Activated CD4-positive, alpha-beta T cell treated with anti-CD3 and anti-CD28 coated beads, Interleukin-10, Interleukin-2, amounts not matched to agents 100 ng/mL and 50 ng/mL, durations not matched to agents 16 hours and 8 hours (primary cell): ENCODE measurements around the gene NPDC1.
"Not testable (repeated sequence)": the region's sequence is repeated elsewhere in the genome, so short reads cannot be mapped to it uniquely, and the experiment has no call there.

Experiments
- DNase-seq: peaks from one replicate; pipeline ENCODE4 v3.0.0-alpha.2; 2020

Gene NPDC1

GRCh38 chr9:137038916-137039315 is 7.1 kb downstream of the NPDC1 start:
- DNase-seq: no peak

- no peak for DNase-seq
Measured at GRCh38 chr9:137037483-137037882, 8.5 kb downstream of the NPDC1 start.

- no peak for DNase-seq
Measured at GRCh38 chr9:137037035-137037434, 8.9 kb downstream of the NPDC1 start.

- DNase-seq: no peak
Measured at GRCh38 chr9:137035937-137036336, 10.0 kb downstream of the NPDC1 start.

GRCh38 chr9:137035507-137035834 is 10.5 kb downstream of the NPDC1 start:
- DNase-seq: no peak

- peak; percentile 97 for DNase-seq
Measured at GRCh38 chr9:137034709-137035506, 11.1 kb downstream of the NPDC1 start.

- no peak for DNase-seq
Measured at GRCh38 chr9:137034039-137034708, 11.8 kb downstream of the NPDC1 start.

- not testable (repeated sequence) for DNase-seq
Measured at GRCh38 chr9:137033481-137033880, 12.5 kb downstream of the NPDC1 start.

- peak; percentile 75 for DNase-seq
Measured at GRCh38 chr9:137032858-137033257, 13.1 kb downstream of the NPDC1 start.

- peak; percentile 89 for DNase-seq
Measured at GRCh38 chr9:137031904-137032640, 13.9 kb downstream of the NPDC1 start, which contains the start of gene FUT7. FUT7 (minus strand) TSS chr9:137032088; CDS start chr9:137031991, 97 bp downstream.

GRCh38 chr9:137030538-137031527 is 15.1 kb downstream of the NPDC1 start:
- DNase-seq: peak; percentile 93

GRCh38 chr9:137030006-137030405 is 16.0 kb downstream of the NPDC1 start:
- DNase-seq: peak; percentile 56

- DNase-seq: peak; percentile 91
Measured at GRCh38 chr9:137029058-137029936, 16.7 kb downstream of the NPDC1 start.

GRCh38 chr9:137028263-137029057 is 17.5 kb downstream of the NPDC1 start:
- peak; percentile 90 for DNase-seq

- no peak for DNase-seq
Measured at GRCh38 chr9:137027369-137028262, 18.4 kb downstream of the NPDC1 start, which contains the start of gene ABCA2. ABCA2 (minus strand) TSS chr9:137028237; CDS start chr9:137028140, 97 bp downstream.

GRCh38 chr9:137026828-137027227 is 19.1 kb downstream of the NPDC1 start:
- no peak for DNase-seq

- DNase-seq: no peak
Measured at GRCh38 chr9:137026384-137026783, 19.6 kb downstream of the NPDC1 start.

- no peak for DNase-seq
Measured at GRCh38 chr9:137025517-137025966, 20.4 kb downstream of the NPDC1 start.

GRCh38 chr9:137023583-137023991 is 22.4 kb downstream of the NPDC1 start:
- no peak for DNase-seq
